ENCODE measurements around the gene GATAD2B. TPM values are rescaled to one million over a fixed set of nuclear protein-coding genes. Genes with fewer than 3 reads are reported as not detected.

Gene GATAD2B
- total and polyA plus RNA-seq, 10 donors: 3.7 to 68.1 (median 47.6) TPM

- H3K4me1 ChIP-seq: peaks cover 14 to 86% (median 48%) of the 10 kb centered on the region in 6 donors
- peak within 1 kb of the TSS; percentile 74 to 99 (median 90) for H3K4me3 ChIP-seq
- peak within 1 kb of the TSS; percentile 96 to 100 (median 99) for H3K27ac ChIP-seq
- no peaks in the 10 kb centered on the region for H3K27me3 ChIP-seq (replicated peaks in 1 of 7)
- H3K9me3 ChIP-seq: no peaks in the 10 kb centered on the region
- TF ChIP-seq POLR2AphosphoS5 (IDR thresholded peaks at IDR 0.05) (peak; percentile 76 to 89 (median 79)), POLR2A (IDR thresholded peaks at IDR 0.05) (no peak), CTCF (IDR thresholded peaks at IDR 0.05 in 8 of 11, conservative IDR thresholded peaks at IDR 0.05 in 3 of 11) (peak; percentile 92 to 99 (median 97))
- peaks cover 0 to 73% (median 64%) of the 10 kb centered on the region in 6 donors for H3K36me3 ChIP-seq
- 6 to 12% (median 11%) methylated on average over 16 to 28 of the region's 28 CpGs for WGBS, 5 donors
- DNase-seq: peak; percentile 96
- intact Hi-C loops (cut with DNase I; ENCODE audit: low total_unique reads): no loop called here
Measured at GRCh38 chr1:153946622-153947241, 24.0 kb upstream of the GATAD2B start, which contains the start of gene DENND4B. Gene DENND4B, minus strand, starts transcription at chr1:153946718. Its CDS starts 2,344 bp downstream, at chr1:153944374.

DNA sequence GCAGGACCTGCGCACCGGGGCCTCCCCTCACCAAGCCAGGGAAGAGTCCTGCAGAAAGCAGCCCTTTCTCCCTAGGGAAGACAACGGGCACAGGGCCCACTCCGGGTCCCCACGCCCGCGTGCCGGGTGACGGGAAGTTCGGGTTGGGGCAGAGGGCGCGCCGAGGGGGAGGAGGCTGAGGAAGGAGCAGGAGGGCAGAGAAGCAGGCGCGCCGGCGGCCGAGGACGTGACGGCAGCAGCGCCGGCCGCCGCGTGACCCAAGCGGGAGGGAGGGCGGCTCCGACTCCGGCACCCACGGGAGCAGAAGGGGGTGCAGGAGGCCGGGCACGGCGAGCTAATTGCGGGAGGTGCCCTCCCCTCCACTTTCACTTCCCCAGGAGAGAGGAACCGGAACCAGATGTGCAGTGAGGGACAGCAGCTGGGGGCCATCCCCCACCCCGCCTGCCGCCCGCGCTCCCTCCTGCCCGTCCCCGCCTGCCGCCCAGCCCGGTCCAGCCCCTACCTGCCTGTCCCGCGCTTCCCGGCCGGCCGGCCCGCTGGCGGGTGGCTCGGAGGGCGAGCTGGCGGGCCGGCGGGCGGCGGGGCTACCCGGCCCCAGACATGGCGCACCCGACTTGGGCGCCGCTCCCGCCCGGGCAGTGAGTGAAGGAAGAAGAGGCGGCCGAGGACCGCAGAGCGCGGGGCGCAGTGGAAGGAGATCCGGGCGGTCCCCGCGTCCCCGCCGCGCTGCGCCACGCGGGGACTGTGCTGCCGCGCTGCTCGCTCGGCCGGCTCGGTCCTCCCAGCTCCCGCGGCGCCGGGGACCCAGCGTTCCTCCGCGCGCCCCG is 23.2 kb upstream of the GATAD2B start:
- WGBS, 5 donors: 0 to 1% (median 0%) methylated on average over 18 to 95 of the region's 95 CpGs
- TF ChIP-seq POLR2A (IDR thresholded peaks at IDR 0.05): peak in 2 of 3 donors; percentile 14 to 20
- TF ChIP-seq CTCF (IDR thresholded peaks at IDR 0.05 in 8 of 11, conservative IDR thresholded peaks at IDR 0.05 in 3 of 11): no peak
- TF ChIP-seq POLR2AphosphoS5 (IDR thresholded peaks at IDR 0.05): peak; percentile 93 to 97 (median 94)
- peak overlapping the region; percentile 74 to 99 (median 90) for H3K4me3 ChIP-seq
- no peaks in the 10 kb centered on the region for H3K27me3 ChIP-seq (replicated peaks in 1 of 7)
- peaks cover 0 to 73% (median 64%) of the 10 kb centered on the region in 6 donors for H3K36me3 ChIP-seq
- no peaks in the 10 kb centered on the region for H3K9me3 ChIP-seq
- H3K4me1 ChIP-seq: peaks cover 14 to 93% (median 49%) of the 10 kb centered on the region in 6 donors
- intact Hi-C loops (cut with DNase I; ENCODE audit: low total_unique reads): no loop called here
- DNase-seq: peak; percentile 99
- peak overlapping the region; percentile 96 to 100 (median 99) for H3K27ac ChIP-seq

DNA sequence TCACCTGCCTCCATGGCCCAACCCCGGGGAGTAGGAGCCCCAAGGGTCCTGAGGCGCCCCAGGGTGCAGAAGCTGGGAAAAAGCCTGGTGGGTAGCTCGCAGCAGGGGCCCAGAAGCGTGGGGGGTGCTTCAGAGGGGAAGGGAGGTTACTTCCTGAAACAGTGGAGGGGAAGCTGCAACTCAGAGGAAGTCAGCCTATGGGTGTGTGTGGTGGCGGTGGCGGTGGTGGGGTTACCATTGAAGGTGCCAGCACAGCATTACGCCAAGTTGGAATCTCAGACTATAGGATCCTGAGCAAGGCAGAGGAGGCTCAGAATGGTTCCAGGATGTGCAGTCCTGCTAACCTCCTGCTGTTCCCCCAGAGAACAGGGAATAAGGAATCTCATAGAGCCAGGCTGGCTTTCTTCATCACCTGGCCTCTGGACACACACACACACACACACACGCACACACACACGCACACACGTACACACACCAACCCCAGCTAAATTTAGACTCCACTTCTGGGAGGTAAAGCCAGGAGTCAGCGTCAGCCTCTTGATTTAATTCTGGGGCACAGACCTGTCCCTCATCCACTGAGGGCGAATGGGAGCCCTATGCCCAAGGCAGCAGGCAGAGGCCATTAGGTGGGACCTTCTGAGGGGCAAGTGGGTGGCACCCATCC is 22.5 kb upstream of the GATAD2B start:
- 1 to 9% (median 4%) methylated on average over 10 to 12 of the region's 12 CpGs for WGBS, 5 donors
- Histone ChIP-seq H3K4me3 (peak overlapping the region; percentile 74 to 99 (median 90)), H3K9me3 (no peaks in the 10 kb centered on the region), H3K4me1 (peaks cover 14 to 90% (median 49%) of the 10 kb centered on the region in 6 donors), H3K27me3 (replicated peaks in 1 of 7) (no peaks in the 10 kb centered on the region), H3K27ac (peak overlapping the region; percentile 96 to 100 (median 99)), H3K36me3 (peaks cover 0 to 73% (median 65%) of the 10 kb centered on the region in 6 donors)
- TF ChIP-seq POLR2AphosphoS5 (IDR thresholded peaks at IDR 0.05) (peak; percentile 53 to 80 (median 57)), CTCF (IDR thresholded peaks at IDR 0.05 in 8 of 11, conservative IDR thresholded peaks at IDR 0.05 in 3 of 11) (no peak)
- peak; percentile 95 for DNase-seq
- intact Hi-C loops (cut with DNase I; ENCODE audit: low total_unique reads): no loop called here
